Astrocyte of the hippocampus (primary cell): ENCODE results near the gene C5orf46.
A peak's percentile ranks its signal among the peaks of the same experiment; 100 is the strongest.

Experiments
- DNase-seq: peaks from one replicate; pipeline ENCODE4 v3.0.0; 2011; ENCODE audit warnings: low read depth, low spot score

Gene C5orf46

DNA sequence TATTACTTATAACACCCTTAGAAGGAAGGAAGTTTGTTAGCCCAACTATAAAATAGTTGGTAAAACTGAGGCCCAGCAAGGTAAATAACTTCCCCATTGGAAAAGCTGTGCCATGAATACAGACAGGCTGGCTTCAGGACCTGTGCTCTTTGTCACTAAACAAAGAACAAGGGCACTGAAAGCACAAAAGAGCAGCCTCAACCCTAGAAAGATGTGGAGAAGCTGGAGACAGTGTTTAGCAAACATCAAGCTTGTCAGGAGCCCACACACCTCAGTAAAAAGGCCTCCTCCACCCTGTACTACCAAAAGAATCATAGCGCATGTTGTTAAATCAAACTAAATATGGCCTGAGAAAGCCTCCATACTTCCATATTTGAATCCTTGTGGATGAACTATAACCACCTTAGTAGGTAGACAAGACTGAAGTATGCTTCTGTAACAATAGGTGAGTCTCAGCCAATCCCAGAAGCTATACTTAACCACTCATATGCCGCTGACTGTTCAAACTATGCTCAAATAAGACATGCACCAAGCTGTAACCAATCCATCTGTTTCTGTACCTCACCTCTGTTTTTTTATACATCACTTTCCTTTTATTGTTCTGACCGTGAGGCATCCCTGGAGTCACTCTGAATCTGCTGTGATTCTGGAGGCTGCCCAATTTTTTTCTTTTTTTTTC, 46.2 kb downstream of the C5orf46 start:
- no peak for DNase-seq

DNA sequence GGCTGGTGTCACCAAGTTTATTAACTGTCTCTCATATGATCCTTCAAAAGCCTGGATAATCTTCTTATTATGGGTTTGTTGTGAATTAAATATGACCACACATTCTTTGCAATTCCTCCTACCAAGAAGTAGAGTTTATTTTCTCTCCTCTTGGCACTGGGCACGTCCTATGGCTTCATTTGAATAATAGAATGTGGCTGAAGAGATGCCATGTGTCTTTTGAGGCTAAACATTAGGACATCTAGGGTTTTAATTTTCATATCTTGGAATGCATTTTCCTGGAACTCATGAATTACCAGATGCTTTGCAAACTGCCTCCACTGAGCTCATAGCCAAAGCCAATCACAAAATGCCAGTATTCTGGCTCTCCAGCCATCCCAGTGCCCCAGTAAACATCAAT, 47.8 kb downstream of the C5orf46 start:
- no peak for DNase-seq

DNA sequence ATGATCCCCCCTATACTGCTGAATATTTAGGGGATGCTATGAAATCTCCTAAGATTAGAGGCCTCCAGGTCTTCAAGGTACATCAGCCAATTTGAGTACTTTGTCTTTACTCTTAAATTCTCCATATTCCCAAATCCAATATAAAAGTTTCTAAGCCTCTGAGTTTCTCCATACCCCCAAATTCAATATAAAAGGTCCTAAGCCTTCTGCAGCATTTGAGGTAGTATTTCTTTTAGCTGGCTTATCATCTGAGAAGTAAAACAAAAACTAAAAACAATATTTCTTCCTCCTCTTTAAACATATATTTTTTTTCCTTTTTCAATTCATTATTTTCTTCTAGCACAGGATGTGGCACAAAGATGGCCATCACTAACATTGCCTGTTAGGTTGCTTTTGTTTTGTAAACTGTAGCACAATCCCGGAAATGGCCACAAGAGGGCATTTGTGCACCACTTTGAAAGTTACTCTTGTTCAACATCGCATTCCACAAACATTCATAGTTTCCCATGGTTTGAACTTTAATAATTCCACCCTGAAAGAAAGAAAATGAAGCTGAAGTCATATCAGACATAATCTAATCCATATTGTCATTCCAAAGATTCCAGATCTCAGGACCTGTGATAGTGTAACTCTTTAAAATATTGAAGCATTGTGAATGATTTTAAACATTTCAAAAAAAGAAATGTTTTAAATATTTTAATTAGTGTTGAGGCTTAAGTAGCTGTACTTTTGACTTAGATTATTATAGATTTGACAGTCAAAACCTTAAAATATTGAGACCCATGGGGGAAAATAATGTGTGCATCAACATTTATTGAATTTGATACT, 48.8 kb downstream of the C5orf46 start:
- DNase-seq = peak; percentile 82

GRCh38 chr5:147856801-147857200, 49.5 kb downstream of the C5orf46 start:
- DNase-seq = no peak

GRCh38 chr5:147855774-147856069, 50.6 kb downstream of the C5orf46 start:
- no peak for DNase-seq

- no peak for DNase-seq
These were observed 51.2 kb downstream of the C5orf46 start for GRCh38 chr5:147854894-147855773.

- DNase-seq = no peak
These were observed 52.0 kb downstream of the C5orf46 start for GRCh38 chr5:147854331-147854730.

GRCh38 chr5:147853372-147853987, 52.9 kb downstream of the C5orf46 start:
- DNase-seq = no peak

DNA sequence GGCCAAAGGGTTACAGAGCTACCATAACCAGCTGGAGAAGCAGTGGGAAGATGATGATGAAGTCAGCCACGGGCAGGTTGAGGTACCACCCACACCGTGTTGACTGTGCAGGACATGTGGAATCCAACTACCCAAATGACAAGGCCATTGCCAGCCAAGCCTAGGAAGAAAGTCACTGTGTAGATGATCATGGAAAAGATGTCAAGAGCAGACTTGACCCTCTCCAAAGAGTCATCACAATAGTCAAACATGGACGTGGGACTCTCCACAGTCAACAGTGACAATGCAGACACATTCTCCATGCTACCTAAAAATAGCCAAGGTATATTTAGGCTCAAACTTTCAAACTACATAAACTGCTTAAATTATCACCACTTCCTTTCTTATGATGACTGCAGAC, 54.0 kb downstream of the C5orf46 start:
- no peak for DNase-seq

GRCh38 chr5:147851578-147851977, 54.8 kb downstream of the C5orf46 start:
- no peak for DNase-seq

DNA sequence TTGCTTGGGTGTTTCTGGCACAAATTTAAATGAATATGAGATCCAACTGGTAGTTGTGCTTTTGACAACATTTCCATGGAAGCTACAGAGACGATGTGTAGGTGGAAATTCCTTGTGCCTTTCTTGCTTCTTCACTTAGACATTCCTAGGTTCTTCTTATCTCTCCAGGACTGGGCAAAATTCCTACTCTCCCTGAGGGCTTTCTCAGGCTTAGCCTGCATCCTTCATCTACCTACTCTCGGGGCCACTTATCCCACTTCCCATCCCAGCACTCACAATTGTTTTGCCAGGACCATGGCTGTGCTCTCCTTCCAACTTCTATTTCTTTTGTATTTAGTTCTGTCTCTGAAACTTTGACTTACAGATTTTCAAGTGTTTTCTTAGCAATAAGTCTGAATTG, 57.1 kb downstream of the C5orf46 start:
- DNase-seq = no peak

DNA sequence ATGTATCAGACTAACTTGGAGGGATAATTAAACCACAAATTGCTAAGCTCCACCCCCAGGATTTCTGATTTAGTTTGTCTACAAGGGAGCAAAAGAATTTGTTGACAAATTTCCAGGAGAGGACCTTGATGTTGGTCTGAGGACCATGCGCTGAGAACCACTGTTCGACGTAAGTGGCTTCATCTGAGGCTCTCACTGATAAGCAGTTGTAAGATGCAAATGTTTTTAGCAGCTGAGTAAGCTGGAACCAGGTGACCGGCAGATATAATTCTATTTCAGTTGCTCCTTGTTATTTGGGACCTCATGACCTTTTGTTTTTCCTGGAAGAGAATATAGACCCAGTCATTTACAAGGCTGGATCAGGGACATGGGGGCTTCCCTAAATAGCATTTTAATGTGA, 60.7 kb downstream of the C5orf46 start:
- DNase-seq = no peak

- no peak for DNase-seq
These were observed 61.5 kb downstream of the C5orf46 start for GRCh38 chr5:147844846-147845245.

- no peak for DNase-seq
These were observed 63.5 kb downstream of the C5orf46 start for GRCh38 chr5:147842869-147843268.
